Activated gamma-delta T cell (primary cell): ENCODE measurements around the gene CCL24.
"Not testable (repeated sequence)": the region's sequence is repeated elsewhere in the genome, so short reads cannot be mapped to it uniquely, and the experiment has no call there.

Experiments used
- DNase-seq: peaks from one replicate; lab custom pipeline; 2025; lab: John Stamatoyannopoulos, UW

Gene CCL24

DNA sequence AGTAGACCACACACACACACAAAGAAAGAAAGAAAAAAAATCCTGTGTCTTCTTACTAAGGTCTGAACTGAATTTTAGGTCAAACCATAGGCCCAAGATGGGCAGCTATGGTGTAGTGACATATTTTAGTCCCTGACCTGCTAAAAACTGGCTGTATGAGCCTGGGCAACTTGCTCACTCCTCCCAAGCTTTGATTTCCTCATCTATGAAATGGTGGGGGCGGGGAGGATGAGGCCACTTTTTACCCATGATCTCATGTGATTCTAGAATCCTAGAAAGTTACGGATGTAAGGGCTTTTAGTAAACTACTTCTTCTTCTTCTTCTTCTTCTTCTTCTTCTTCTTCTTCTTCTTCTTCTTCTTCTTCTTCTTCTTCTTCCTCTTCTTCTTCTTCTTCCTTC, 6.1 kb upstream of the CCL24 start:
- no peak for DNase-seq

- DNase-seq = no peak
These were observed 4.9 kb upstream of the CCL24 start for GRCh38 chr7:75818472-75818871.

DNA sequence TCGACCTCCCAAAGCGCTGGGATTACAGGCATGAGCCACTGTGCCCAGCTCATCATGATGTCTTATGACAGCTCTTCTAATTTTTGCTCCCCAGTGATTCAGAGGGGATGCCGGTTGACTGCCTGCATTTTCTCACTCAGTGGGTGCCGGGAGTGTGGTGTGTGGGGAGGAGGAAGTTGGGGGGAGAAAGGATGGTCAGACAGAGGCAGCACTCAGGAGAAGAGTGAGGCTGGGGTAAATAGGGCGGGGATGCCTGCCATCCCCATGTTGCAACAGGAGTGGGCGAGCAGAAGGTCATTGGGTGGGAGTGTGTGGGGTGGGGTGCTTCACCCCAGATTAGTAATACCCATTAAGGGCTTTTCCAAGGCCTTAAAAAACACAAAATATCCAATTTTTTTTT, 3.5 kb upstream of the CCL24 start:
- no peak for DNase-seq

- no peak for DNase-seq
These were observed 1.9 kb upstream of the CCL24 start for GRCh38 chr7:75815418-75816064.

DNA sequence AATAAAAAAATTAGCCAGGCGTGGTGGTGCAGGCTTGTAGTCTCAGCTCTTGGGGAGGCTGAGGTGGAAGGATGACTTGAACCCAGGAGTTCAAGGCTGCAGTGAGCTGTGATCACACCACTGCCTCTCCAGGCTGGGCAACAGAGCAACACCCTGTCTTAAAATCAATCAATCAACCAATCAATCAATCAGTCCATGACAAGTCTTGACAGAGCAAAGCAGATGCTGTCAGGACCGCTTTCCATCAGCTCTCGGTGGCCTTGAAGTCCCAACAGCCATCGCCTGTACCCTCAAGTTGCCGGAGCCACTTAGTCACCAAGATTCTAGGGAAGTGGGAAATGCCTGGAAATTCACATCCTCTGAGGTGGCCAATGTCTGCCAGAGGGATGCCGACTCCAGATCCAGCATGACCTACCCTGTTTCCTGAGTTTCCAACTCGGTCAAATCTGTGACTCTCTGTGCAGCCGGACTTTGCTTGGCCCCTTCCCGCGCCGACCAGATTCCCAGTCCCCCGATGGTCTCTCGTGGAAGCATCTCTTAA, 871 bp upstream of the CCL24 start:
- DNase-seq = no peak

DNA sequence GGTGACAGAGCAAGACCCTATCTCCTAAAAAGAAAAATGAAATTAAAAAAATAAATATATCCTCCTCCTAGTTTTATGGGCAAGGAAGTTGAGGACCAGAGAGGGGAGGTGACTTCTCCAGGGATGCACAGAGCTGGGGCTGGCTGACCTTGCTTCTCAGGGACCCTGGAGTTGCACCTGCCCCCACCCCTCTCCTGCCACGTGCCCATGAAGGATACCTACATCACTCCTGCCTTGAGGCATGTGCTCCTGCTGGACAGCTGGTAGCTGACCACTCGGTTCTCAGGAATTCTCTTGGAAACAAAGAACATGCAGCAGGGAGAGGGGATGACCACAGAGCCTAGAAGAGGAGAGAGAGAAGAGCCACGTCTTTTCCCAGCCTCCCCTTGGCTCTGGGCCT, 522 bp downstream of the CCL24 start:
- no peak for DNase-seq

DNA sequence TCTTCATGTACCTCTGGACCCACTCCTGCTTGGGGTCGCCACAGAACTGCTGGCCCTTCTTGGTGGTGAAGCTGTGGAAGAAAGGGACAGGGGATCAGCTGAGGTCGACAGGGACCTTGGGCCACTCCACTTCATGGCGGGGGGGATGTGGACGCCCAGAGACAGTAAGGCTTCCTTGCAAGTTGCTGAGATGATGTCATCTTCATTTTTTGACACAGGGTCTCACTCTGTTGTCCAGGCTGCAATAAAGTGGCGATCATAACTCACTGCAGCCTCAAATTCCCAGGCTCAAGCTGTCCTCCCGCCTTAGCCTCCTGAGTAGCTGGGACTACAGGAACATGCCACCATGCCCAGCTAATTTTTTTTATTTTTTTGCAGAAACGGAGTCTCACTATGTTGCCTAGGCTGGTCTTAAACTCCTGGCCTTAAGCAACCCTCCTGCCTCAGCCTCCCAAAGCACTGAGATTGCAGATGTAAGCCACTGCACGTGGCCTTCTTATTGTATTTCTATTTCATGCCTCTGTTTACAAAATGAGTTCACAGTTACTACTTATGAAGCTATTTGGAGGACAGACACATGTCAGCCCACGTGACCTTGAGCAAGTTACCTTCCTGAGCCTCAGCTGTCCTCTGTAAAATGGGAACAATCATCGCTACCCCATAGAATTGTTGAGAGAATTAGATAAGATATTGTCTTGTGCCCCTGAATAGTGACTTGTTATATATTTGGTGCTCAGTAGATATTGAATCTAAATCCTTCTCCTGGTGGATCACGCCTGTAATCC, 1.5 kb downstream of the CCL24 start:
- DNase-seq = no peak

DNA sequence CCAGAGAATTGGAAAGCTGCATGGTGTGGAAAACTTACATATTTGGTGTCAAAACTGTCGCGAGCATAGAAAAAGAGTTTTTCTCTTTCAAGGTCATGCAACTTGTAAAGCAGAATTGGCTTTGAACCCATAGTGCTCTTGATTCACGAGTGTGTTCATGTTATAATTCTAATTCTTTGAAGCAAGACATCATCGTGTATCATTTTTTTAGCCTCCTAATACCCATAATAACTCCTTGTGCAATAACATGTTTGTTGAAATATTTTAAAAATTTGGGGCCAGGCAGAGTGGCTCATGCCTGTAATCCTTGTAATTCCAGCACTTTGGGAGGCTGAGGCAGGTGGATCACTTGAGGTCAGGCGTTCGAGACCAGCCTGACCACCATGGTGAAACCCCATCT, 4.2 kb downstream of the CCL24 start:
- DNase-seq = no peak

DNA sequence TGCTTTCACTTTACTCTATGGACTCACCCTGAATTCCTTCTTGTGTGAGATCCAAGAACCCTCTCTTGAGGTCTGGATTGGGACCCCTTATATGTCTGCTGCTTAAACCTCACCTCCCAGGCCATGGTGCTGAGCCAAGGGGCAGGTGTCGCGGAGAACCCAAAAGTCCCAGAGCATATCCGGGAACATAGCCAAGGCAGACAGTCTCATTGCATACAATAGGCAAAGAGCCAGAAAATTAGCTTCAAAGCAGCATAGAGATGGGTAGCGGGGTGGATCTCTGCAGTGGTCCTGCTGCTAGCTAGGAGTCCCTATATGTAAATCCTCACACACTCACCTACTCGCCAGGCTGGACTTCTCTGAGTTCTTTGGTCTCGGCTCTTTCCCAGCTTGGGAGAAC, 5.5 kb downstream of the CCL24 start:
- DNase-seq = no peak

GRCh38 chr7:75807452-75807851, 6.2 kb downstream of the CCL24 start:
- no peak for DNase-seq

- no peak for DNase-seq
These were observed 6.9 kb downstream of the CCL24 start for GRCh38 chr7:75806560-75807307.

- no peak for DNase-seq
These were observed 8.9 kb downstream of the CCL24 start for GRCh38 chr7:75804705-75805104.

DNA sequence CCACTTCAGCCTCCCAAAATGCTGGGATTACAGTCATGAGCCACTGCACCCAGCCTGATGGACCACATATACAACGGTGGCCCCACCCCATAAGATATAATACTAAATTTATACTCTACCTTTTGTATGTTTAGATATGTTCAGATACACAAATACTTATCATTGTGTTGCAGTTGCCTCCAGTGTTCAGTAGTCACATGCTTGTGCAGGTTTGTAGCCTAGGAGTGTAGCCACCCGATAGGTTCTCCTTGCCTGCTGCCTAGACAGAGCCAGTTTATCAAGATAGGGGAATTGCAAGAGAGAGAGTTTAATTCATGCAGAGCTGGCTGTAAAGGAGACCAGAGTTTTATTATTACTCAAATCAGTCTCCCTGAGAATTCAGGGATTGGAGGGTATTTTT, 9.6 kb downstream of the CCL24 start:
- no peak for DNase-seq

DNA sequence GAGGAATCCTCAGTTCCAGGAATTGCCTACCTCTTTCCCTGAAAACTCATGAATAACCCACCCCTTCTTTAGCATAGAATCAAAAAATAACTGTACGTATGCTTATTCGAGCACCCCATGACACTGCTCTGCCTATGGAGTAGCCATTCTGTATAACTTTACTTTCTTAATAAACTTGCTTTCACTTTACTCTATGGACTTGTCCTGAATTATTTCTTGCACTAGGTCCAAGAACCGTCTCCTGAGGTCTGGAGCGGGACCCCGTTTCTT, 11.1 kb downstream of the CCL24 start:
- no peak for DNase-seq

- DNase-seq = no peak
These were observed 14.8 kb downstream of the CCL24 start for GRCh38 chr7:75798770-75799169.

- no peak for DNase-seq
These were observed 17.2 kb downstream of the CCL24 start for GRCh38 chr7:75796420-75796819.

- DNase-seq = no peak
These were observed 17.7 kb downstream of the CCL24 start for GRCh38 chr7:75795831-75796285.

DNA sequence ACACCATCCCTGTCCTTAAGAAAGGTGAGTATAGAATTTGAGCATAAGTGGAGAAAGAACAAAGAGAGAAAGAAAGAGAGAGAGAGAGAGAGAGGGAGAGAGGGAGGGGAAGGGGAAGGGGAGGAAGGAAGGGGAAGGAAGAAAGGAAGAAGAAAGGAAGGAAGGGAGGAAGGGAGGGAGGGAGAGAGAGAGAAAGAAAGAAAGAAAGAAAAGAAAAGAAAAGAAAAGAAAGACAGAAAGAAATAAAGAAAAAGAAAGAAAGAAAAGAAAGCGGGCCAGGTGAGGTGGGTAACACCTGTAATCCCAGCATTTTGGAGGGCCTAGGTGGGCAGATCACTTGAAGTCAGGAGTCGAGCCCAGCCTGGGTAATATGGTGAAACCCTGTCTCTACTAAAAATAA, 19.9 kb downstream of the CCL24 start:
- DNase-seq = no peak

DNA sequence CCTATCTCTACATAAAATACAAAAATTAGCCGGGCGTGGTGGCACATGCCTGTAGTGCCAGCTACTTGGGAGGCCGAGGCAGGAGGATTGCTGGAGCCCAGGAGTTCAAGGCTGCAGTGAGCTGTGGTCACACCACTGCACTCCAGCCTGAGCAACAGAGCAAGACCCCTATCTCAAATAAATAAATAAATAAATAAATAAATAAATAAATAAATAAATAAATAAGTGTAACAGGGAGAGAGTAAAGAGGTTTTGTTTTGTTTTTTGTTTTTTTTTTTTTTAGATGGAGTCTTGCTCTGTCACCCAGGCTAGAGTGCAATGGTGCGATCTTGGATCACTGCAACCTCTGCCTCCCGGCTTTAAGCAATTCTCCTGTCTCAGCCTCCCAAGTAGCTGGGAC, 21.0 kb downstream of the CCL24 start:
- DNase-seq = not testable (repeated sequence)

DNA sequence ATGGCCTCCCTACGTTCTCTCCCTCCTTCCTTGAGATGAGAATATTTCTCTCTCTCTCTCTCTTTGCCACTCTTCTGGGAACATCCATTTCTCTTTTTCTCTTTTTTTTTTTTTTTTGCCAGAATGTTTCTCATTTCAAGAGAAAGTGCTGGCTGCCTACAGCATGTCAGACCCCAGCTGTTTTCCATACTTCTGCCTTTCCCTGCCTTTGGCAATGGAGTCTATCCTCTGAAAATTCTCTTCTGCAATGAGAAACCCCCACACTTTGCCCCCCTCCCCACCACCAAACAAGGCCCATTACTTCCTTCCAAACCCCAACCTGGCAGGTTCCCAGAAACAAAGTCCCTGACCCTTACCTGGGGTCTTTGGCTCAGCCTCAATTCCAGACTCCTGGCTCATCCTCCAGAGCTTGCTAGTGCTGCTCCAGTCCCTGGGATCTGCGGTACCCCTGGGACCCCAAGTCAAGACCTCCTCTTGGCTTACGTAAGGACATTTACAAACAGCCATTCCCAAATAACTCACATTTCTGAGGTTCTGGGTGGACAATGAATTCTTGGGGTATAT, 24.2 kb downstream of the CCL24 start:
- no peak for DNase-seq

DNA sequence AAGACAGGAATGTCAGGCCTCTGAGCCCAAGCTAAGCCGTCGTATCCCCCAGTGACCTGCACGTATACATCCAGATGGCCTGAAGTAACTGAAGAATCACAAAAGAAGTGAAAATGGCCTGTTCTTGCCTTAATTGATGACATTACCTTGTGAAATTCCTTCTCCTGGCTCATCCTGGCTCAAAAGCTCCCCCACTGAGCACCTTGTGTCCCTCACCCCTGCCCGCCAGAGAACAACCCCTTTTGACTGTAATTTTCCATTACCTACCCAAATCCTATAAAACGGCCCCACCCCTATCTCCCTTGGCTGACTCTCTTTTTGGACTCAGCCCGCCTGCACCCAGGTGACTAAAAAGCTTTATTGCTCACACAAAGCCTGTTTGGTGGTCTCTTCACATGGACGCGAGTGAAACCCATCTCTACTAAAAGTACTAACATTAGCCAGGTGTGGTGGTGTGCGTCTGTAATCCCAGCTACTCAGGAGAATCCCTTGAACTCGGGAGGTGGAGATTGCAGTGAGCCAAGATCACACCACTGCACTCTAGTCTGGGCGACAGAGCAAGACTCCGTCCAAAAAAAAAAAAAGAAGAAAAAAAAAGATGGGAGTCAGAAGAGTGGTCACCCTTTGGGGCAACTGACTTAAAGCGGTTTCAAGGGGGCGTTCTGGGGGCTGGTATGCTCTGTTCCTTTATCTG, 25.3 kb downstream of the CCL24 start:
- DNase-seq = not testable (repeated sequence)

- not testable (repeated sequence) for DNase-seq
These were observed 30.5 kb downstream of the CCL24 start for GRCh38 chr7:75783058-75783457.
